ENCODE results near the gene PIBF1. TPM values are rescaled to one million over a fixed set of nuclear protein-coding genes. Genes with fewer than 3 reads are reported as not detected.

The PIBF1 gene
- total and polyA plus RNA-seq, 4 donors = 3.1 to 18.3 (median 6.5) TPM

- no peaks in the 10 kb centered on the region for H3K4me1 ChIP-seq (ENCODE audit: control insufficient read depth in 4 of 4, insufficient read depth in 4 of 4, low read length in 3 of 4)
- no peak for DNase-seq (ENCODE audit: low spot score)
- H3K9me3 ChIP-seq (ENCODE audit: control insufficient read depth in 4 of 4, low read length in 3 of 4) = no peaks in the 10 kb centered on the region
- 94% methylated on average over 5 of the region's 5 CpGs for WGBS
- TF ChIP-seq RXRA (IDR thresholded peaks at IDR 0.05) (no peak), HNF4A (conservative IDR thresholded peaks at IDR 0.05) (no peak)
- H3K27me3 ChIP-seq (ENCODE audit: control insufficient read depth in 4 of 4, insufficient read depth in 4 of 4, low read length in 3 of 4) = no peaks in the 10 kb centered on the region
- H3K9ac ChIP-seq (ENCODE audit: low read depth in 1 of 2, low read length in 2 of 2) = no peak overlapping the region
- no peak overlapping the region for H3K27ac ChIP-seq (ENCODE audit: low read depth in 1 of 2, low read length in 2 of 2)
- no peak overlapping the region for H3K4me3 ChIP-seq (ENCODE audit: low read depth in 1 of 3, low read length in 3 of 3)
- H3K36me3 ChIP-seq (ENCODE audit: control insufficient read depth in 4 of 4, insufficient read depth in 3 of 4, low read depth in 1 of 4, low read length in 3 of 4) = peaks cover 0 to 6% (median under 1%) of the 10 kb centered on the region in 4 donors
Measured at GRCh38 chr13:72970956-72971355, 189.0 kb downstream of the PIBF1 start.

DNA sequence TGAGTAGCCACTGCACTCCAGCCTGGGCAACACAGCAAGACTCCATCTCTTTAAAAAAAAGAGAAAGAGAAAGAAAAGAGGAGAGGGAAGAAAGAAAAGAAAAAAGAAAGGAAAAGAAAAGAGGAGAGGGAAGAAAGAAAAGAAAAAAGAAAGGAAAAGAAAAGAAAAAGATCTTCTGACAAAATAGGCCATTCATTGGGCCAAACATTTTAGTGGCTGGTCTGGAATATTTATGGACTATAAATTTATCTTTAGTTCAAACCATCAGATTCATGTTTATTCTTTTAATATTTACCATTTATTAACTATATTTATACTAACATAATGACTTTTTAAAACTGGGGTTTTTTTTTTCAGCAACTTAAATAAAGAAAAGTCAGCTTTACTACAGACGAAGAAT, 191.3 kb downstream of the PIBF1 start:
- H3K36me3 ChIP-seq (ENCODE audit: control insufficient read depth in 4 of 4, insufficient read depth in 3 of 4, low read depth in 1 of 4, low read length in 3 of 4) = peaks cover 0 to 6% (median under 1%) of the 10 kb centered on the region in 4 donors
- TF ChIP-seq NR2F2 (IDR thresholded peaks at IDR 0.05) (no peak), JUND (IDR thresholded peaks at IDR 0.05) (no peak), HNF4G (IDR thresholded peaks at IDR 0.05) (no peak), EGR1 (IDR thresholded peaks at IDR 0.05; ENCODE audit: low read depth in 2 of 2) (no peak), REST (IDR thresholded peaks at IDR 0.05) (no peak), FOXA2 (IDR thresholded peaks at IDR 0.05) (no peak), YY1 (IDR thresholded peaks at IDR 0.05) (no peak), HNF4A (conservative IDR thresholded peaks at IDR 0.05) (no peak), RXRA (IDR thresholded peaks at IDR 0.05) (no peak), GABPA (IDR thresholded peaks at IDR 0.05 in 1 of 2, conservative IDR thresholded peaks at IDR 0.05 in 1 of 2) (no peak), RAD21 (IDR thresholded peaks at IDR 0.05) (no peak), FOXA1 (IDR thresholded peaks at IDR 0.05) (no peak)
- TF ChIP-seq, protein P1, sequence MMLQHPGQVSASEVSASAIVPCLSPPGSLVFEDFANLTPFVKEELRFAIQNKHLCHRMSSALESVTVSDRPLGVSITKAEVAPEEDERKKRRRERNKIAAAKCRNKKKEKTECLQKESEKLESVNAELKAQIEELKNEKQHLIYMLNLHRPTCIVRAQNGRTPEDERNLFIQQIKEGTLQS (IDR thresholded peaks at IDR 0.05) = no peak
- no peak overlapping the region for H3K27ac ChIP-seq (ENCODE audit: low read depth in 1 of 2, low read length in 2 of 2)
- no peak for DNase-seq (ENCODE audit: low spot score)
- no peaks in the 10 kb centered on the region for H3K9me3 ChIP-seq (ENCODE audit: control insufficient read depth in 4 of 4, low read length in 3 of 4)
- no peak overlapping the region for H3K9ac ChIP-seq (ENCODE audit: low read depth in 1 of 2, low read length in 2 of 2)
- no peaks in the 10 kb centered on the region for H3K4me1 ChIP-seq (ENCODE audit: control insufficient read depth in 4 of 4, insufficient read depth in 4 of 4, low read length in 3 of 4)
- no peak overlapping the region for H3K4me3 ChIP-seq (ENCODE audit: low read depth in 1 of 3, low read length in 3 of 3)
- WGBS = 96% methylated on average over 1 of the region's 1 CpG
- no peaks in the 10 kb centered on the region for H3K27me3 ChIP-seq (ENCODE audit: control insufficient read depth in 4 of 4, insufficient read depth in 4 of 4, low read length in 3 of 4)

- WGBS = 85% methylated on average over 5 of the region's 5 CpGs
- no peaks in the 10 kb centered on the region for H3K4me1 ChIP-seq (ENCODE audit: control insufficient read depth in 4 of 4, insufficient read depth in 4 of 4, low read length in 3 of 4)
- no peak for DNase-seq (ENCODE audit: low spot score)
- H3K36me3 ChIP-seq (ENCODE audit: control insufficient read depth in 4 of 4, insufficient read depth in 3 of 4, low read depth in 1 of 4, low read length in 3 of 4) = peaks cover 0 to 3% (median under 1%) of the 10 kb centered on the region in 4 donors
- H3K9ac ChIP-seq (ENCODE audit: low read depth in 1 of 2, low read length in 2 of 2) = no peak overlapping the region
- H3K4me3 ChIP-seq (ENCODE audit: low read depth in 1 of 3, low read length in 3 of 3) = no peak overlapping the region
- no peaks in the 10 kb centered on the region for H3K27me3 ChIP-seq (ENCODE audit: control insufficient read depth in 4 of 4, insufficient read depth in 4 of 4, low read length in 3 of 4)
- no peak for TF ChIP-seq EGR1 (IDR thresholded peaks at IDR 0.05; ENCODE audit: low read depth in 2 of 2)
- TF ChIP-seq, protein P1 (IDR thresholded peaks at IDR 0.05) = peak; percentile 49
- no peak for TF ChIP-seq CTCF (IDR thresholded peaks at IDR 0.05; ENCODE audit: low read depth, low read length, missing input control)
- TF ChIP-seq, protein P2, sequence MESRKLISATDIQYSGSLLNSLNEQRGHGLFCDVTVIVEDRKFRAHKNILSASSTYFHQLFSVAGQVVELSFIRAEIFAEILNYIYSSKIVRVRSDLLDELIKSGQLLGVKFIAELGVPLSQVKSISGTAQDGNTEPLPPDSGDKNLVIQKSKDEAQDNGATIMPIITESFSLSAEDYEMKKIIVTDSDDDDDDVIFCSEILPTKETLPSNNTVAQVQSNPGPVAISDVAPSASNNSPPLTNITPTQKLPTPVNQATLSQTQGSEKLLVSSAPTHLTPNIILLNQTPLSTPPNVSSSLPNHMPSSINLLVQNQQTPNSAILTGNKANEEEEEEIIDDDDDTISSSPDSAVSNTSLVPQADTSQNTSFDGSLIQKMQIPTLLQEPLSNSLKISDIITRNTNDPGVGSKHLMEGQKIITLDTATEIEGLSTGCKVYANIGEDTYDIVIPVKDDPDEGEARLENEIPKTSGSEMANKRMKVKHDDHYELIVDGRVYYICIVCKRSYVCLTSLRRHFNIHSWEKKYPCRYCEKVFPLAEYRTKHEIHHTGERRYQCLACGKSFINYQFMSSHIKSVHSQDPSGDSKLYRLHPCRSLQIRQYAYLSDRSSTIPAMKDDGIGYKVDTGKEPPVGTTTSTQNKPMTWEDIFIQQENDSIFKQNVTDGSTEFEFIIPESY (IDR thresholded peaks at IDR 0.05) = no peak
- no peak for TF ChIP-seq MAX (IDR thresholded peaks at IDR 0.05)
- TF ChIP-seq JUND (IDR thresholded peaks at IDR 0.05) = peak; percentile 58 to 63
- TF ChIP-seq HNF4A (conservative IDR thresholded peaks at IDR 0.05) = no peak
- H3K9me3 ChIP-seq (ENCODE audit: control insufficient read depth in 4 of 4, low read length in 3 of 4) = no peaks in the 10 kb centered on the region
- H3K27ac ChIP-seq (ENCODE audit: low read depth in 1 of 2, low read length in 2 of 2) = no peak overlapping the region
Measured at GRCh38 chr13:72983085-72983768, 201.3 kb downstream of the PIBF1 start.
